ENCODE results near the gene TOE1.
"Not testable (repeated sequence)": the region's sequence is repeated elsewhere in the genome, so short reads cannot be mapped to it uniquely, and the experiment has no call there.

Gene TOE1

GRCh38 chr1:45339789-45340558, at the start of gene TOE1, which contains the start of gene MUTYH:
TOE1 (plus strand) TSS chr1:45340170; CDS start chr1:45340253, 83 bp downstream.
MUTYH (minus strand) TSS chr1:45340440; CDS start chr1:45334505, 5,935 bp downstream.
- DNase-seq = peak; percentile 98

DNA sequence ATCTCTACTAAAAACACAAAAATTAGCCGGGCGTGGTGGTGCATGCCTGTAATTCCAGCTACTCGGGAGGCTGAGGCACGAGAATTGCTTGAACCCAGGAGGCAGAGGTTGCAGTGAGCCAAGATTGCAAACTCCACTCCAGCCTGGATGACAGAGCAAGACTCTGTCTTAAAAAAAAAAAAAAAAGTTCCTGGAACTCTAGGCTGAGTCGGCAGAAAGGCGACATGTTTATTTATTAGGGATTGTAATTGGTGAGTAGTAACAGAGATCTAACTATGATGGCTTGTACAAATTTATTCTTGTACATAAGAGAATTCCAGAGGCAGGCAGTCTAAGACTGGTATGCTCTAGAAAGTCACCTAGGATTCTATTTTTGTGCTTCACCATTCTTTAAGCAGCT, 49.0 kb upstream of the TOE1 start:
- DNase-seq = not testable (repeated sequence)

DNA sequence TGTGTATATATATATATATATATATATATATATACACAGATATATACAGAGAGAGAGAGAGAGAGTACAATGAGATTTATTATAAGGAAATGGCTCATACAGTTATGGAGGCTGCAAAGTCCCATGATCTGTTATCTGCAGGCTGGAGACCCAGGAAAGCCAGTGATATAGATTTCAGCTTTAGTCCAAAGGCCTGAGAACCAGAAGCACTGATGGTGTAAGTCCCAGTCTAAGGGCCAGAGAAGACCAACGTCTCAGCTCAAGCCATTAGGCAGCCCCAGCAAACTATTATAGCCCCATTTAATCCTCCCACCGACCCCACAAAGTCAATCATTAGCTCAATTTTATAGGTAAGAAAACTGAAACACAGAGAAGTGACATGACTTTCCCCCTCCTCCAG, 48.3 kb upstream of the TOE1 start:
- no peak for DNase-seq

GRCh38 chr1:45297666-45298356, 42.2 kb upstream of the TOE1 start:
- no peak for DNase-seq

DNA sequence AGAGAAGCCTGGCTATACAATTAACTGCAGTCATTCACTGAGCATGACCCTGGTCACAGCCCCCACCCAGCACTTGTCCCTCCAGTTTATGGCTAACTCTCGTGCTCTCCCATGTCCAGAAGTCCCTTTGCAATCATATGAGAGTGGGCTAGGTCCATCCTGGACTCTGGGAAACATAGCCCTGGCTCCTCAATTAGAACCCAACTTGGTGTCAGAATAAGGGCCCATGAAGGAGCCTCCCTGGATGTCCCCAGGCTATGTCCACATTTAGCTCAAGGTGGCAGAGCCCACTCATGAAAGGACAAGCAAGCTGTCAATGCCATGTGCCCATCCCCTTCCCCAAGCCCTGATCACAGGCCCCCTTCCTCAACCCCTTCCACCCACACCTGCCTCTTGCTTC, 40.7 kb upstream of the TOE1 start:
- DNase-seq = no peak

- DNase-seq = peak; percentile 22 to 44
Observed at GRCh38 chr1:45299981-45300668, 39.8 kb upstream of the TOE1 start.

- DNase-seq = no peak
Observed at GRCh38 chr1:45300669-45300997, 39.3 kb upstream of the TOE1 start.

- DNase-seq = no peak
Observed at GRCh38 chr1:45302505-45303150, 37.3 kb upstream of the TOE1 start.

DNA sequence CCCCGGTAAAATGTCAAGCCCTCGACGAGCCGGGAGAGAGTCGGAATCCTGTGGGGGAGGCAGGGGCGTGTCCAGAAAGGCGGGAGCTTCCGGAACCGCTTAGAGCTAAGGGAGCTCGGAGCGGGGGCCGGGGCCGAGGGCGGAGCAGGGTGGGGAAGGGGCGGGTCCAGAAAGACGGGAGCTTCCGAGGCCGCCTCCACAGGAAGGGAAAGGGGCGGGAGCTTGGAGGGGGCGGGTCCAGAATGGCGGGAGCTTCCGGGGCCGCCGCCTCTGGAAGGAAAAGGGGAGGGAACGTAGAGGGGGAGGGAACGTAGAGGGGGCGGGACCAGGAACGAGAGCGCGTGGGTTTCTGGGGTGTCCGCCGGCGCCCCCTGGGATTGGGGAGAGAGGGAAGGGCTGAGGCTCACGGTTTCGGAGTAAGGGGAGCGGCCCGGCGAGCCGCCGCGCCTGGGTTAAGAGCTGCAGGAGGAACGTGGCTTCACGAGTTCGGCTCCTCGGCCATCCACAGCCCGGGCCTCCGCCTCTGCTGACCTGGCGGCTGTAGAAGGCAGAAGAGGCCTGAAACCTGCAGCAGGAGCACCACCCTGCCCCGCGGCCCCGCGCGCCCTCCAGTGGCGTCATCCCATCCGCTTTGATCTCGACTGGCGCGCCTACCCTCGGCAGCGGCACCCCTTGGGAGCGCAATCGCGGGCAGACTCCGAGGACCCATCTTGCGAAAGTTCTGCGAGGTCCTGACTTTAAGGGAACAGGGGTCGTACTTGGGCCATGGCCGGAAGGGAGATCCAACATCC, 36.3 kb upstream of the TOE1 start:
- DNase-seq = peak; percentile 100

DNA sequence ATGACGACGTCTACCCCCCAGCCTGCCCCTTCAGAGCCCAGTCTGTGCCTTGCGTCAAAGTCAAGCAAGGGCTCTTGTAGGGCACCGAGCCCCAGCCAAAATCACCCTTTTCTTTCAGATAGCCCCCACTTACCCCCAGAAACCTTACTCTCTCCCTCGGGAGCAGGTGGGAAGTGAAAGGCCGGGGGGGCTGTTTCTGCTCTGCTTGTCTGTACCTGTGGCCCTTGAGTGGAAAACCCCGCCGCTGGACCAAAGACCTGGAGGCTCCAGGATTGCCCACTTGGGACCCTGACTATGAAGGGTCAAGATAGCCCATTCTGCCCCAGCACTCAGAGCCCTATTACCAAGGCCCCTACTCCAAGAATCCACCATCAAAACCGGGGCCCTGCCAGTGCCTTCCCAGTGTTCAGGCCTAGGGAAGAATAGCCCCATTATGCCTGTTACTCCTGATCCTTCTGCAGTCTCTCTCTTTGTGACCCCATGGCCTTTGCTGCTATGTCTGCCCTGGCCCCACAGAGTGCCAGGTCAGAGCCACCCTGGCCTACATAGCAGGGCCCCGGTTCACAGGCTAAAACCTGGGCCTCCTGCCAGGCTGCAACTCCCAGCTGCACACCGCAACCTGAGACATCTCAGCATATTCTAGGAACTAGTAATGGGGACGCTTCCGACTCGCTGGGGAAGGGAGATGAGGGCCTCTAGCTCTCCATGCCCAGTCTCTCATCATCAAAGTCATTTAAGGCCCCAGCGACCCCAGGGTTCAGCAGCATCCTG, 35.5 kb upstream of the TOE1 start:
- DNase-seq = peak in 1 of 2 experiments; percentile 31

- no peak for DNase-seq
Observed at GRCh38 chr1:45305231-45305630, 34.7 kb upstream of the TOE1 start.

DNA sequence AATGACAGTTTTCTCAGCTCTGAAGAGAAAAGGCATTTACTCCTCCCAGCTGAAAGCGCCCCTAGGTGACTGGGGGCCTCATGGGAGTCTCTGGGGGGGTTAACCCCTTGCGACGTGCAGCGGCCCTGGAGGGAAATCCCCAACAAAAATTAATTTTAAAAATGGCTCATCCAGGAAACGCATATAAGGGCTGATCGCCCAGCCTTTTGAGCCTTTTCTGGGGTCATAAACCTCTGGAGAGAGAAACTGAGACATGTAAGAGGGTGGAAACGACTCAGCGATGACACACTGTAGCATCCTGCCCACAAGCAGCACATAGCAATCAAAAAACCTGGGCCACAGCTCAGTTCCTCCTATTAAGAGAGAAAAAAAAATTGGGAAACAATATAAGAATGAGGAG, 33.7 kb upstream of the TOE1 start:
- peak; percentile 47 to 61 for DNase-seq

- no peak for DNase-seq
Observed at GRCh38 chr1:45306905-45307304, 33.1 kb upstream of the TOE1 start.

GRCh38 chr1:45314266-45314665, 25.7 kb upstream of the TOE1 start:
- no peak for DNase-seq

DNA sequence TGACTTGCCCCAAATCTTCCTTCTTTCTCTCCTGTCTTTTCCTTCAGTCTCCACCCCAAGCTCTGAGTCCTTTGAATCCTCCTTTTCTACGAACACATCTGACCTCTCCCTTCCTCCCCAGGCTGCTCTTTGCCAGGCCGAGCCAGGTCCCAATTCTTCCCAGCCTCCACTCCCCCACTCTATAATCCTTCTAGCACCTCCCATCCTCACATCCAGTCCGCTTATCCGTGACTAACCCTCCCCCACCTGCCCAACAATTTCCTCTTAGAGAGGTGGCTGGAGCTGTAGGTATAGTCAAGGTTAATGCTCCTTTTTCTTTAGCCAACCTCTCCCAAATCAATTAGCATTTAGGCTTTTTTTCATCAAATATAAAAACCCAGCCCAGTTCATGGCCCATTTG, 22.8 kb upstream of the TOE1 start:
- no peak for DNase-seq

DNA sequence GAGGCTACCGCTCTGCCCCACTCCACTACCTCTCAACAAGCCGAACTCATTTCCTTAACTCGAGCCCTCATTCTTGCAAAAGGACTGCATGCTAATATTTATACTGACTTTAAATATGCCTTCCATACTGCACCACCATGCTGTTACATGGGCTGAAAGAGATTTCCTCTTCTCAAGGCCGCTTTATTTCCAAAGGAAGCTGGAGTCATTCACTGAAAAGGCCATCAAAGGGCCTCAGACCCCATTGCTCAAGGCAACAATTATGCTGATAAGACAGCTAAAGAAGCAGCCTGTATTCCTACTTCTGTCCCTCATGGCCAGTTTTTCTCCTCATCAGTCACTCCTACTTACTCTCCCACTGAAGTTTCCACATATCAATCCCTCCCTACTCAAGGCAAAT, 20.2 kb upstream of the TOE1 start:
- no peak for DNase-seq

- DNase-seq = no peak
Observed at GRCh38 chr1:45321444-45321843, 18.5 kb upstream of the TOE1 start.

DNA sequence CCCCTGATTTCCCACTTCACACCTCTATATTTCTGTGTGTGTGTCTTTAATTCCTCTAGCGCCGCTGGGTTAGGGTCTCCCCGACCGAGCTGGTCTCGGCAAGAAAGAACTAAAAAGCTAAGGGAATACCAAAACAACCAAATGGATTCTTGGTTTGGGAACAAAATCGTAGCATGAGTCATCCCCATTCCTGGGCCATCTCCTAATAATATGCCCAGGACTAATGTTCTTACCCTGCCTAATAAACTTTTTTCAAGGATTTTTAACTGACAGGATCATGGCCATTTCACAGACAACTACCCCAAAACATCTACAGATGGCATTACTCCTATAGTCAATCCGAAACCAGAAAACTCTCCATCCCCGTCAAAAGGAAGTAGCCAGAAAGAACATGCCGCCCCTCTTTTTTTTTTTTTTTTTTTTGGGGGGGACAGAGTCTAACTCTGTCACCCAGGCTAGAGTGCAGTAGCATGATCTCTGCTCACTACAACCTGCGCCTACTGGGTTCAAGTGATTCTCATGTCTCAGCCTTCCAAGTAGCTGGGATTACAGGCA, 17.4 kb upstream of the TOE1 start:
- no peak for DNase-seq

DNA sequence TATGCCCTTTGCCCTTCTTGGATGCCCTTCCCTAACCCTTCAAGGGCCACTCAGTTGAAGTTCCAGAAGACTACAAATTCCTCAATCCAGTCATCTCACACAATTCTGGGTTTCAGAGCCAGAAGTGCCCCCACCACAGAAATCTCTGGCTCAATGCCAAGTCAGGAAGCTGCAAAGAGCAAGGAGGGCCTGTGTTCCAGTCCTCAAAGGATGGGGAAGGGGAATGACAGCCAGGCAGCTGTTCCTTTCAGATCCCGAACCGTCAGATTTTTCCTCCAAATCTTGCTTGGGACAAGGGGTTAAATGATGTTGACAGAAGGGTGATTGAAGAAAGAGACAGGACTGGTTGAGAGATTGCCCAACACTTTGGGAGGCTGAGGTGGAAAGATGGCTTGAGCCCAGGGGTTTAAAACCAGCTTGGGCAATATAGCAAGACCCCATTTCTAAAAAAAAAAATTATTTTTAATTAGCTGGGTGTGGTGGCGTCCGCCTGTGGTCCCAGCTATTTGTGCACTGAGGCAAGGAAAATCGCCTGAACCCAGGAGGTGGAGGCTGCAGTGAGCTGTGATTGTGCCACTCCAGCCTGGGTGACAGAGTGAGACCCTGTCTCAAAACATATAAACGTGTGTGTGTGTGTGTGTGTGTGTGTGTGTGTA, 14.0 kb upstream of the TOE1 start:
- DNase-seq = no peak

Measured in activated CD4-positive, alpha-beta T cell treated with anti-CD3 and anti-CD28 coated beads, Interleukin-2, amount 50 U/mL, for 48 hours (primary cell).